Measurements from ENCODE around the gene PIK3CA. TPM values are rescaled to one million over a fixed set of nuclear protein-coding genes. Genes with fewer than 3 reads are reported as not detected.

Gene PIK3CA
- total and polyA plus RNA-seq, 9 donors, result 8.9 to 29.7 (median 20.2) TPM

- H3K9me3 ChIP-seq, result no peaks in the 10 kb centered on the region
- no peak overlapping the region for H3K4me3 ChIP-seq
- intact Hi-C loops (cut with DNase I), result no loop called here
- H3K27ac ChIP-seq, result no peak overlapping the region
- 76 to 81% (median 78%) methylated on average over 6 of the region's 6 CpGs for WGBS, 3 donors
- no peaks in the 10 kb centered on the region for H3K27me3 ChIP-seq
- TF ChIP-seq POLR2A (IDR thresholded peaks at IDR 0.05) (no peak), EP300 (IDR thresholded peaks at IDR 0.05) (no peak)
- TF ChIP-seq, protein P1, sequence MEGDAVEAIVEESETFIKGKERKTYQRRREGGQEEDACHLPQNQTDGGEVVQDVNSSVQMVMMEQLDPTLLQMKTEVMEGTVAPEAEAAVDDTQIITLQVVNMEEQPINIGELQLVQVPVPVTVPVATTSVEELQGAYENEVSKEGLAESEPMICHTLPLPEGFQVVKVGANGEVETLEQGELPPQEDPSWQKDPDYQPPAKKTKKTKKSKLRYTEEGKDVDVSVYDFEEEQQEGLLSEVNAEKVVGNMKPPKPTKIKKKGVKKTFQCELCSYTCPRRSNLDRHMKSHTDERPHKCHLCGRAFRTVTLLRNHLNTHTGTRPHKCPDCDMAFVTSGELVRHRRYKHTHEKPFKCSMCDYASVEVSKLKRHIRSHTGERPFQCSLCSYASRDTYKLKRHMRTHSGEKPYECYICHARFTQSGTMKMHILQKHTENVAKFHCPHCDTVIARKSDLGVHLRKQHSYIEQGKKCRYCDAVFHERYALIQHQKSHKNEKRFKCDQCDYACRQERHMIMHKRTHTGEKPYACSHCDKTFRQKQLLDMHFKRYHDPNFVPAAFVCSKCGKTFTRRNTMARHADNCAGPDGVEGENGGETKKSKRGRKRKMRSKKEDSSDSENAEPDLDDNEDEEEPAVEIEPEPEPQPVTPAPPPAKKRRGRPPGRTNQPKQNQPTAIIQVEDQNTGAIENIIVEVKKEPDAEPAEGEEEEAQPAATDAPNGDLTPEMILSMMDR (IDR thresholded peaks at IDR 0.05), result no peak
- peaks cover 5% of the 10 kb centered on the region for H3K4me1 ChIP-seq (ENCODE audit: insufficient read depth)
- H3K36me3 ChIP-seq, result no peaks in the 10 kb centered on the region
- no peak for DNase-seq
These were observed 10.3 kb downstream of the PIK3CA start for GRCh38 chr3:179158336-179159039.

- Histone ChIP-seq H3K36me3 (no peaks in the 10 kb centered on the region), H3K9me3 (no peaks in the 10 kb centered on the region), H3K4me1 (ENCODE audit: insufficient read depth) (peaks cover 9% of the 10 kb centered on the region), H3K27ac (no peak overlapping the region), H3K4me3 (no peak overlapping the region), H3K27me3 (no peaks in the 10 kb centered on the region)
- no peak for DNase-seq
- intact Hi-C loops (cut with DNase I), result no loop called here
- TF ChIP-seq, protein P1 (IDR thresholded peaks at IDR 0.05), result no peak
- TF ChIP-seq POLR2A (IDR thresholded peaks at IDR 0.05) (no peak), EP300 (IDR thresholded peaks at IDR 0.05) (no peak)
These were observed 15.3 kb downstream of the PIK3CA start for GRCh38 chr3:179163503-179163902.

- TF ChIP-seq POLR2A (IDR thresholded peaks at IDR 0.05), result no peak
- TF ChIP-seq EP300 (IDR thresholded peaks at IDR 0.05), result no peak
- TF ChIP-seq, protein P1 (IDR thresholded peaks at IDR 0.05), result no peak
- Histone ChIP-seq H3K4me3 (no peak overlapping the region), H3K36me3 (no peaks in the 10 kb centered on the region), H3K4me1 (ENCODE audit: insufficient read depth) (peaks cover 9% of the 10 kb centered on the region), H3K27me3 (no peaks in the 10 kb centered on the region), H3K27ac (no peak overlapping the region), H3K9me3 (no peaks in the 10 kb centered on the region)
- intact Hi-C loops (cut with DNase I), result no loop called here
- no peak for DNase-seq
These were observed 16.7 kb downstream of the PIK3CA start for GRCh38 chr3:179164857-179165256.

DNA sequence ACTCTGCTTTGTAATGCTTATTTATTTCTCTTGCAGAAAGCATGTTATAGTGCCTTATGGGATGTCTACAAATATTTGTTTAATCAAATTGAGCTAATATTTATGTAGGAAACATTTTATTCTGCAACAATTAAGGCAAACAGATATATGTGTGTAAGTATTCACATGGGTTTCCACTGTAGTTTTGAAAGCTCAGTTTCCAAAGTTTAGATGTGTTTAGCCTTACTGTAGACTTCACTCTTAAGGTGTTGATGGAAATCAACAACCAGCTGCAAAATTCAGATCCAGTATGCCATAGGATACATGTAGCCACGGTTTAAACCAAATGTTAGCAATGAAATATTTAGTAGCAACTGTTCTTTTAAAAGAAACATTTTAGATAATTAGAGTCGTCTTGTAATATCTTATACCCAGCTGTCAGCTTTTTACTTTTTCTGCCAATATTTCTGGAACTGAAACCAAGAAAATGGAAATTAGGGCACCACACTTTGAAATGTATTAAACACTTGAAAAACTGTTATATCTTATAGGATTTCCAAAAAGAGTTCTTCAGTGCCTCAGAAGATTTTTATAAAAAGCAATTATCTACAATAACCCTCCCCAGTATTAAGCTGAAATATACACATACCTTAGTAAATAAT lies 18.5 kb downstream of the PIK3CA start:
- Histone ChIP-seq H3K9me3 (no peaks in the 10 kb centered on the region), H3K36me3 (no peaks in the 10 kb centered on the region), H3K4me3 (no peak overlapping the region), H3K27ac (no peak overlapping the region), H3K4me1 (ENCODE audit: insufficient read depth) (peaks cover 6% of the 10 kb centered on the region), H3K27me3 (no peaks in the 10 kb centered on the region)
- intact Hi-C loops (cut with DNase I), result no loop called here
- DNase-seq, result no peak
- 4 to 7% (median 5%) methylated on average over 2 of the region's 2 CpGs for WGBS, 3 donors
- TF ChIP-seq POLR2A (IDR thresholded peaks at IDR 0.05) (no peak), EP300 (IDR thresholded peaks at IDR 0.05) (no peak)
- TF ChIP-seq, protein P1 (IDR thresholded peaks at IDR 0.05), result no peak

Measured in ovary (tissue), 9 donors.